ENCODE data around the gene DDC.
"Not testable (repeated sequence)": the region's sequence is repeated elsewhere in the genome, so short reads cannot be mapped to it uniquely, and the experiment has no call there.

Gene DDC

DNA sequence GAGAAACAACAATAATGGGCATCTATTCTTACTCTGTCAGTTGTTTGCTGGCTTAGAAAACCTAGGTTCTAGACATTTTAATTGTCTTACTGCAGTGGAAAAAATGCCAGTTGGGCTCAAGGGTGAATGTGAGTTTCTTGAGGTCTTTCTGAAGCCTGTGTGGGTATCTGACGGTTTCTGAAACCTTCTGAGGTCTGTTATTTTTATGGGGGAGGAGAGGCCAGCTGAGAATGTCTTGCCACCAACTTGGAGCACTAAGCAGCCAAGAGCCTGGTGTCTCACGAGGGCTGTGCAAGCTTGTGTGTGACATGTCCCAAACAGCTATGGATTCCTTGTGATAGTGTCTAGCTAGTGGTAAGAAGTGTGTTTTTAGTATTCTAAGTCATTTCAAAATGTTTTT lies 24.2 kb upstream of the DDC start:
- no peaks in the 10 kb centered on the region for H3K27me3 ChIP-seq (ENCODE audit: control insufficient read depth in 5 of 5, insufficient read depth in 4 of 5, low read length in 5 of 5)
- no peak overlapping the region for H3K27ac ChIP-seq (ENCODE audit: low read depth, low read length)
- H3K9ac ChIP-seq (ENCODE audit: low read length in 5 of 5), result no peak overlapping the region
- no peak overlapping the region for H3K4me3 ChIP-seq (ENCODE audit: low read depth in 1 of 5, low read length in 5 of 5)
- H3K4me1 ChIP-seq (ENCODE audit: control insufficient read depth in 5 of 5, insufficient read depth in 5 of 5, low read length in 5 of 5), result no peaks in the 10 kb centered on the region
- peaks cover 2 to 29% (median 24%) of the 10 kb centered on the region in 5 donors for H3K36me3 ChIP-seq (ENCODE audit: control insufficient read depth in 5 of 5, insufficient read depth in 5 of 5, low read length in 5 of 5)
- H3K9me3 ChIP-seq (ENCODE audit: control insufficient read depth in 5 of 5, low read length in 5 of 5), result peaks cover 0 to 1% (median 0%) of the 10 kb centered on the region in 5 donors

DNA sequence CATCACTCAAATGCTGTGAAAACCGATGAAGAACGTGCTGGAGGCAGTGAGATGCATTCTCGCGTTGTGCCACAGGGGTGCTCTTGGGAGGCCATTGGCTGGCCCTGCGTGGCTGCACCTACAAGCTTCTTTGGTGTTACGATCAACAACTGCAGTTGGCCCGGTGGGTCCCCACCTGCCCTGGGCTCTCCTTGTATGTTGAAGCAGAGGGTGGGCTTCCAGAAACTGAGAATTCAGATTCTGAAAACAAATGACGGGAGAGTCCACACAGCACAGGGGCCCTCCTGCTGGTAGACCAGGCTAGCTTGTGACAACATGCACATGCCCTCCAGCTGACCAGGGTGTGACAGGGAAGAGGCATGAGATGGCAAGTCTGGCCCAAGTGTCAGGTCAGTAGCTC lies 23.7 kb upstream of the DDC start:
- no peaks in the 10 kb centered on the region for H3K4me1 ChIP-seq (ENCODE audit: control insufficient read depth in 5 of 5, insufficient read depth in 5 of 5, low read length in 5 of 5)

DNA sequence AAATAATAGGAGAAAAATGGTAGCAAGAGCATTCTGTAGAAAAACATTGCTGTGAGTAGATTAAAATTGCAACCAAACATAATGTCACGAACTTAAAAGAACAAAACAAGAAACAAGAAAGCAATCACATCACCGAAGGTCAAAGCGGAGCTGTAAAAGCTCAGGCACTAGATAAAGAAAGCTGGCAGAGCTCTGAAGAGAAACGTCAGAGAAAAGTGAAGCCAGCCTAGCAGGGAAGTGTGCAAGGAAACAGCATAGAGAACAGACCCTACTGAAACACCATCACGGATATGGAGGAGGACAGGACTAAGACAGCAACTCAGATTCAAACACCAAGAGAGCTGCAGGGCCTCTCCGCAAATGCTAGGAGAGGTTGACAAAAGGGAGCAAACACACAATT lies 22.5 kb upstream of the DDC start:
- H3K27me3 ChIP-seq (ENCODE audit: control insufficient read depth in 5 of 5, insufficient read depth in 4 of 5, low read length in 5 of 5), result no peaks in the 10 kb centered on the region
- H3K9me3 ChIP-seq (ENCODE audit: control insufficient read depth in 5 of 5, low read length in 5 of 5), result peaks cover 0 to 14% (median 5%) of the 10 kb centered on the region in 5 donors
- H3K4me1 ChIP-seq (ENCODE audit: control insufficient read depth in 5 of 5, insufficient read depth in 5 of 5, low read length in 5 of 5), result no peaks in the 10 kb centered on the region
- H3K27ac ChIP-seq (ENCODE audit: low read depth, low read length), result no peak overlapping the region
- no peak overlapping the region for H3K9ac ChIP-seq (ENCODE audit: low read length in 5 of 5)
- no peak overlapping the region for H3K4me3 ChIP-seq (ENCODE audit: low read depth in 1 of 5, low read length in 5 of 5)
- peaks cover 0 to 14% (median 7%) of the 10 kb centered on the region in 5 donors for H3K36me3 ChIP-seq (ENCODE audit: control insufficient read depth in 5 of 5, insufficient read depth in 5 of 5, low read length in 5 of 5)

More for the DNA sequence above, 23.7 kb upstream of the DDC start:
- Histone ChIP-seq H3K9me3 (ENCODE audit: control insufficient read depth in 5 of 5, low read length in 5 of 5) (peaks cover 0 to 5% (median 3%) of the 10 kb centered on the region in 5 donors), H3K27ac (ENCODE audit: low read depth, low read length) (no peak overlapping the region), H3K9ac (ENCODE audit: low read length in 5 of 5) (no peak overlapping the region), H3K4me3 (ENCODE audit: low read depth in 1 of 5, low read length in 5 of 5) (no peak overlapping the region), H3K27me3 (ENCODE audit: control insufficient read depth in 5 of 5, insufficient read depth in 4 of 5, low read length in 5 of 5) (no peaks in the 10 kb centered on the region), H3K36me3 (ENCODE audit: control insufficient read depth in 5 of 5, insufficient read depth in 5 of 5, low read length in 5 of 5) (peaks cover 2 to 24% (median 19%) of the 10 kb centered on the region in 5 donors)

DNA sequence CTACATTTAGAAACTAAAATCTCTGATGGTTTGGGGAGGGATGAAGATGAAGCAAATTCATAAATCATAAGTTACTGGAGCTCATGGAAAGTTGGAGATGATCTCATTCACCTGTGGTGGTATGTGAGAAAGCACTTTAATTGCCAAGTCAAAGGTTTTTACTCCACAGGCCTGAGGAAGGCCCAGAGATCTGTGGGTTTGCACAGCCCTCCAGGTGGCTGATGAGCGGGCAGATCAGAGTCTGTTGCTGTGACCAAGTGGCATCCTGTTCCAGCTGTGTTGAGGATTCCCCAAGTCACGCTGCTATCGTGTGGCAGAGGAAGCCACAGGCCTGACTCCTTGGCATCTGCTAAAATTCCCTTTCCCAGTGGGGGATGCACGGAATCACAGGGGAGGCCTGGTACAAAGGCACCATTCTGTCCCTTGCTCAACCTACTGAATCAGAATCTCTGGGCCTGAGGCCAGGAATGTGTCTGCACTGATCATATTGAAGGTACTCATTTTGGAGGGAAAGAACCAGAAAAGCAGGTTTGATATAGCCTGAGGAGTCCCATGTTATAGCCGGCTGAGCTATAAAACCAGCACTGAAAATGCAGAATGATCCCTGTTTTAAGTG lies 19.7 kb upstream of the DDC start:
- no peak overlapping the region for H3K27ac ChIP-seq (ENCODE audit: low read depth, low read length)
- H3K27me3 ChIP-seq (ENCODE audit: control insufficient read depth in 5 of 5, insufficient read depth in 4 of 5, low read length in 5 of 5), result no peaks in the 10 kb centered on the region
- no peaks in the 10 kb centered on the region for H3K36me3 ChIP-seq (ENCODE audit: control insufficient read depth in 5 of 5, insufficient read depth in 5 of 5, low read length in 5 of 5)
- H3K9ac ChIP-seq (ENCODE audit: low read length in 5 of 5), result no peak overlapping the region
- H3K4me3 ChIP-seq (ENCODE audit: low read depth in 1 of 5, low read length in 5 of 5), result no peak overlapping the region
- peaks cover 0 to 14% (median 5%) of the 10 kb centered on the region in 5 donors for H3K9me3 ChIP-seq (ENCODE audit: control insufficient read depth in 5 of 5, low read length in 5 of 5)
- H3K4me1 ChIP-seq (ENCODE audit: control insufficient read depth in 5 of 5, insufficient read depth in 5 of 5, low read length in 5 of 5), result no peaks in the 10 kb centered on the region

DNA sequence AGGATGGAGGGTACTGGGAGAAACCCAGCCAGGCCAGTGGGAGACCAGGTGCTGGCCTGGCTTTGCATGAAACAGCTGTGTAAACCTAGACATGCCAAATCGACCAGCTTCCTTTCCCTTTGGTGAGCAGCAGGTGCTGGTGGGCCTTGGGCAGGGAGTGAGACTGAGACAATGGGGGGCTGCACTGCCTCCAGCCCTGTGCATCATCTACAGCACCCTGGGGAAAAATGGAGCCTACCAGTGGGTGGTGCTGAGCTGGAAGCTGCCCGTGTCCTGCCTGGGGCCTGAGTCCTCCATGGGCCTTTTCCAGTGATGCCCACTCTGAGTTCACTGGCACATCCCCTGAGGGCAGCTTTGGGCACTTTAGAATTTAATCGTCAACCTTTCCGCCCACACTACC lies 19.2 kb upstream of the DDC start:
- no peak overlapping the region for H3K9ac ChIP-seq (ENCODE audit: low read length in 5 of 5)

DNA sequence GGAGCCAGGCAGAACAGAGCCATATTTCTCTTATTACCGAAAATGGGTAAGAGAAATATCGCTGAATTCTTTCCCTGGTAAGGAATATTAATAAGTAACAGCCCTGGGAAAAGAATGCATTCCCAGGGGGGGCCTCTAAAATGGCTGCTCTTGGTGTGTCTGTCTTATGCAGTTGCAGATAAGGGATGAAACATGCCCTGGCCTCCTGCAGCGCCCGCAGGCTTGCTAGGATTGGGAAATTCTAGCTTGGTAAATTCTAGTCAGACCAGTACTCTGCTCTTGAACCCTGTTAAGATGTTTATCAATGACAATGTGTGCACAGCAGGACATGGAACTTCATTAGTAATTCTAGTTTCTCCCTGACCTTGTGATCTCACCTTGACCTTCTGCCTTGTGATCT lies 18.1 kb upstream of the DDC start:
- H3K27ac ChIP-seq (ENCODE audit: low read depth, low read length); H3K27me3 ChIP-seq (ENCODE audit: control insufficient read depth in 5 of 5, insufficient read depth in 4 of 5, low read length in 5 of 5); H3K36me3 ChIP-seq (ENCODE audit: control insufficient read depth in 5 of 5, insufficient read depth in 5 of 5, low read length in 5 of 5); H3K4me3 ChIP-seq (ENCODE audit: low read depth in 1 of 5, low read length in 5 of 5); H3K9ac ChIP-seq (ENCODE audit: low read length in 5 of 5); H3K4me1 ChIP-seq (ENCODE audit: control insufficient read depth in 5 of 5, insufficient read depth in 5 of 5, low read length in 5 of 5): not testable (repeated sequence)
- peaks cover 0 to 14% (median 5%) of the 10 kb centered on the region in 5 donors for H3K9me3 ChIP-seq (ENCODE audit: control insufficient read depth in 5 of 5, low read length in 5 of 5)

More for the DNA sequence above, 19.2 kb upstream of the DDC start:
- Histone ChIP-seq H3K4me1 (ENCODE audit: control insufficient read depth in 5 of 5, insufficient read depth in 5 of 5, low read length in 5 of 5) (no peaks in the 10 kb centered on the region), H3K4me3 (ENCODE audit: low read depth in 1 of 5, low read length in 5 of 5) (no peak overlapping the region), H3K27ac (ENCODE audit: low read depth, low read length) (no peak overlapping the region), H3K27me3 (ENCODE audit: control insufficient read depth in 5 of 5, insufficient read depth in 4 of 5, low read length in 5 of 5) (no peaks in the 10 kb centered on the region), H3K9me3 (ENCODE audit: control insufficient read depth in 5 of 5, low read length in 5 of 5) (peaks cover 0 to 14% (median 5%) of the 10 kb centered on the region in 5 donors), H3K36me3 (ENCODE audit: control insufficient read depth in 5 of 5, insufficient read depth in 5 of 5, low read length in 5 of 5) (no peaks in the 10 kb centered on the region)

DNA sequence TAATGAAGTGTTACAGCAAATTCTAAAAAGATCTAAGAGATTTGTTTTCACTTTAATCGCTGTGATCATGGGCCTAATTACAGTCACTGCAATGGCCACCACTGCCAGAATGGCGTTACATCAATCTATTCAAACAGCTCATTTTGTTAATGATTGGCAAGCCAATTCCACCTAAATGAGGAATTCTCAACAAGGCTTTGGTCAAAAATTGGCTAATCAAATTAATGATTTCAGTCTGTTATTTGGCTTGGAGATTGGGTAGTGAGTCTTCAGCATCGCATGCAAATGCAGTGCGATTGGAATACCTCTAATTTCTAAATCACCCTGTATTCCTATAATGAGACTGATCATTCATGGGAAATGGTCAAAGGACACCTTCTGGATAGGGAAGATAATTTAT lies 17.1 kb upstream of the DDC start:
- H3K27ac ChIP-seq (ENCODE audit: low read depth, low read length), result not testable (repeated sequence)

DNA sequence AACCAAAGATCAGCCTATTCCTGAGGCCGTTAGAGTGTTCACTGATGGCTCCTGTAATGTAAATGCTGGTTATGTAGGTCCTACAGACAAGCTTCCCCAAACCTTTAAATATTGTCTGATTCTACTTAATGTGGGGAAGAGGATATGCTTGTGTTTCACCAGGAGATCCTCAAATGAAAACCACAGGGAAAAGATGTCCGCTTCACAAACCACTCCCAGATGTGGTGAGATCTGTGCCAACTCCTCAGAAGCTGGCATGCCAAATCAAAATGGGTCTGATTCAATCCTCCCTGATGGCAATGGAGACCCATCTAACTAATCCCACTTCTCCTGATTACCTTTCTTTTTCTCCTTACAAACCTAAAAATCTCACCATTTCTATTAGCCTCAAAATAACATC lies 15.5 kb upstream of the DDC start:
- H3K27ac ChIP-seq (ENCODE audit: low read depth, low read length); H3K9ac ChIP-seq (ENCODE audit: low read length in 5 of 5); H3K36me3 ChIP-seq (ENCODE audit: control insufficient read depth in 5 of 5, insufficient read depth in 5 of 5, low read length in 5 of 5): not testable (repeated sequence)

More for the DNA sequence above, 17.1 kb upstream of the DDC start:
- H3K4me3 ChIP-seq (ENCODE audit: low read depth in 1 of 5, low read length in 5 of 5); H3K36me3 ChIP-seq (ENCODE audit: control insufficient read depth in 5 of 5, insufficient read depth in 5 of 5, low read length in 5 of 5); H3K9ac ChIP-seq (ENCODE audit: low read length in 5 of 5); H3K4me1 ChIP-seq (ENCODE audit: control insufficient read depth in 5 of 5, insufficient read depth in 5 of 5, low read length in 5 of 5); H3K27me3 ChIP-seq (ENCODE audit: control insufficient read depth in 5 of 5, insufficient read depth in 4 of 5, low read length in 5 of 5): not testable (repeated sequence)
- peaks cover 0 to 14% (median 5%) of the 10 kb centered on the region in 5 donors for H3K9me3 ChIP-seq (ENCODE audit: control insufficient read depth in 5 of 5, low read length in 5 of 5)

DNA sequence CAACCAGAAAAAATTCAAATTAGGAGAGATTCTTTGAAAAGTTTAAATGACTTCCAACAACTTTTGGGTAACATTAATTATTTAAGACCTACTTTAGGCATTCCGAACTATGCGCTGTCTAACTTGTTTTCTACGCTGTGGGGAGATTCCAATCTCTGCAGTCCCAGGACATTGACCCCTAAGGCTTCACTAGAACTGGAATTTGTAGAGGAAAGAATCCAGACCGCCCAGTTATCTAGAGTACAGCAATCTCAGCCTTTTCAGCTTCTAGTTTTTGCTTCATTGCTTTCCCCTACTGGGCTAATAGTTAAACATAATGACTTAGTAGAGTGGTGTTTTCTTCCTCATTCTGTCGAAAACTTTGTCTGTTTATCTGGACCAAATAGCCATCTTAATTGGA lies 14.9 kb upstream of the DDC start:
- no peak overlapping the region for H3K27ac ChIP-seq (ENCODE audit: low read depth, low read length)
- H3K27me3 ChIP-seq (ENCODE audit: control insufficient read depth in 5 of 5, insufficient read depth in 4 of 5, low read length in 5 of 5), result no peaks in the 10 kb centered on the region
- H3K9me3 ChIP-seq (ENCODE audit: control insufficient read depth in 5 of 5, low read length in 5 of 5), result peaks cover 0 to 14% (median 5%) of the 10 kb centered on the region in 5 donors

More for the DNA sequence above, 15.5 kb upstream of the DDC start:
- H3K27me3 ChIP-seq (ENCODE audit: control insufficient read depth in 5 of 5, insufficient read depth in 4 of 5, low read length in 5 of 5); H3K4me1 ChIP-seq (ENCODE audit: control insufficient read depth in 5 of 5, insufficient read depth in 5 of 5, low read length in 5 of 5); H3K4me3 ChIP-seq (ENCODE audit: low read depth in 1 of 5, low read length in 5 of 5): not testable (repeated sequence)
- peaks cover 0 to 14% (median 5%) of the 10 kb centered on the region in 5 donors for H3K9me3 ChIP-seq (ENCODE audit: control insufficient read depth in 5 of 5, low read length in 5 of 5)

DNA sequence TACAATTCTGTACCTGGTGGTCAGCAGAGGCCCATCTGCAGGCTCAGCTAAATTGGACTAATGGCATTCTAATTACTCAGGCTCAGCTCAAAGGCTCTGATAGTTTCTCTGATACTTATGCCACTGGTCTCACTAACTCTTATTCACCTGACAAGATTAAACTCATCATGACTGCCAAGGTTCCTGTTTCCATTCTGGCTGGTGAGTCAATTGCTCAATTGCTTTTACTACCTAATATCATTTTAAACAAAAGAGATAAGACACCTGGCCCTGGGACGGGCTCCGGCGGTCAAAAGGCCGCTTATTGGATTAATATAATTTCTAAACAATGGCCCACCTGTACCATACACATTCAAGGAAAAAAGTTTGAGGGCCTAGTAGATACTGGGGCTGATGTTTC lies 12.9 kb upstream of the DDC start:
- H3K4me1 ChIP-seq (ENCODE audit: control insufficient read depth in 5 of 5, insufficient read depth in 5 of 5, low read length in 5 of 5); H3K27me3 ChIP-seq (ENCODE audit: control insufficient read depth in 5 of 5, insufficient read depth in 4 of 5, low read length in 5 of 5); H3K9me3 ChIP-seq (ENCODE audit: control insufficient read depth in 5 of 5, low read length in 5 of 5); H3K9ac ChIP-seq (ENCODE audit: low read length in 5 of 5); H3K36me3 ChIP-seq (ENCODE audit: control insufficient read depth in 5 of 5, insufficient read depth in 5 of 5, low read length in 5 of 5); H3K27ac ChIP-seq (ENCODE audit: low read depth, low read length); H3K4me3 ChIP-seq (ENCODE audit: low read depth in 1 of 5, low read length in 5 of 5): not testable (repeated sequence)

More for the DNA sequence above, 14.9 kb upstream of the DDC start:
- H3K9ac ChIP-seq (ENCODE audit: low read length in 5 of 5), result no peak overlapping the region
- H3K36me3 ChIP-seq (ENCODE audit: control insufficient read depth in 5 of 5, insufficient read depth in 5 of 5, low read length in 5 of 5), result no peaks in the 10 kb centered on the region
- no peaks in the 10 kb centered on the region for H3K4me1 ChIP-seq (ENCODE audit: control insufficient read depth in 5 of 5, insufficient read depth in 5 of 5, low read length in 5 of 5)
- no peak overlapping the region for H3K4me3 ChIP-seq (ENCODE audit: low read depth in 1 of 5, low read length in 5 of 5)

Data from subcutaneous abdominal adipose tissue (tissue), 5 donors.